ENCODE measurements around the gene PHACTR4. TPM values are rescaled to one million over a fixed set of nuclear protein-coding genes. Genes with fewer than 3 reads are reported as not detected.
"Not testable (repeated sequence)": the region's sequence is repeated elsewhere in the genome, so short reads cannot be mapped to it uniquely, and the experiment has no call there.

Gene PHACTR4
- total RNA-seq (2014; rRNA removed): 12.6 and 19.7 TPM in 2 replicates
- 17.8 TPM for polyA plus RNA-seq (2012)

DNA sequence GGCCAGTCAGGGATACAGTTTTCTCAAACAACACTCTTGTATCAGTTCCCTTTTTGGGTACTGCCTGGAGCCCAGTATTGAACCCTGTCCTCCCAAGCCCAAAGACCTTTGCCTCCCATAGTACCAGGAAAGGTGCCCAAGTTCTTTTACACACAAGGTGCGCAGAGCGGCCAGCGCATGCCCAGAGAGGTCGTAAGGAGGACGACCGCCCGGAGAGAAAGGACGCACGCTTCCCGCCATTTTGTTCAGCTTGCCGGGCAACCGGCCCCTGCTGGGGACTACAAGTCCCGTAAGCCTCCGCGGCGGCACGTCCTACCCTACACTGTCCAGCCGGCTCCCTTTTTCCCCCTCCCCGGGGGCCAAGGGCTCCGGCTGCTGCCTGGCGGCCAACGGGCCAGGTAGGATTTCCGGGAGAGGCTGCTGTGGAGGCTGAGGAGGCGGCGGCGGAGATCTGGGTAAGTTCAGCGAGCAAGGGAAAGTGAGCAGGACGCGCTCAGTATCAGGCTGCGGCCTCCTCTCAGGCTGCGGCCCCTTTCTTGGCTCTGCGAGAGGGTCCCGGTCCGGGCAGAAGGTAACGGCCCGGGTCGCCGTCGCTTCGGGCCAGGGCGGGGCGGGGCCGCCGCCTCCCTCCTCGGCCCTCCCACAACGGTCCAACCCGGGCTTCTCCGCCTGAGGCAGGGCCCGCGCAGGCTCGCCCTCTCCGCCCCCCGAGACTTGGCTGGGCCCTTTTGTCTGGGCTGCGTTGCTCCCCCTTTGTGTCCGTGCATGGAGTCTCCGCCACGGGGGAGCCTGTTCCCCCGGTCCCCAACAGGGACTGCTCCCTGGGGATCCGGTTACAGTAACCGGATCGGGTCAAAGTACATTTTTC lies at the start of gene PHACTR4:
Gene PHACTR4, plus strand, starts transcription at position 370 of the 868 bp plus-strand sequence. CDS start 37,708 bp downstream, outside the sequence.
- DNase-seq (ENCODE audit: low read depth): peak; percentile 92

DNA sequence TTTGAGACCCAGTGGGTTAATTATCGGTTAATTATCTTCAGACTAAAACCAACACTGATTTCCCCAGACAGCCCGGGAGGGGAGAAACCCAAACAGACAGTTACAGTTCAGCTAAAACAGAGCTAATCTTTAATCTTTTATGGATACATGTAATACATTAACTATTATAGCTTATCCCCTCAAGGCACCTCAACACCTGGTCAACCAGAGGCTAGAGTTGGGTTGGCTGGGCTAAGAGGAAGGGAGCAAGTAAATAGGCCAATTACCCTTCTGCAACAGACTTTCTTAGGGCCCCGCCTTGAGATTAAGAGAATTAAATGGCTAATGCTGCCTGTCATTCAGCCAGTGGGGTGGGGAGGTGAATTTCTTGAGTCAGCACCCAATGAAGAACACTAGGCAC lies 47.3 kb upstream of the PHACTR4 start:
- no peak for DNase-seq (ENCODE audit: low read depth)

DNA sequence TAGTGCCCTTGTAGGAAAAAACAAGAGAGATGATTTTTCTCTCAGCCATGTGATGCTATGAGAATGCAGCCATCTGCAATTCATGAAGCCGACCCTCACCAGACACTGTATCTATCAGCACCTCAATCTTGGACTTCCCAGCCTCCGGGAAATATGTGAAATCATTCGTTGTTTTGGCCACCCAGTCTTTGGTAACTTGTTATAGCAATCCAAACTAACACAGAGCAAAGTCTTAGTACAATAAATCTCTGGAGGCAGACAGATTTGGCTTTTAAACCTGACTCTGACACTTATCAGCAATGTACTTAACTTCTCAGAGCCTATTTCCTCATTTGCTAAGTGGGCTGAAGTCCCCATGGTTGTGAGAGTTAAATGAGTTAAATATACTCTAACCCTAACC lies 45.8 kb upstream of the PHACTR4 start:
- DNase-seq (ENCODE audit: low read depth): no peak

DNA sequence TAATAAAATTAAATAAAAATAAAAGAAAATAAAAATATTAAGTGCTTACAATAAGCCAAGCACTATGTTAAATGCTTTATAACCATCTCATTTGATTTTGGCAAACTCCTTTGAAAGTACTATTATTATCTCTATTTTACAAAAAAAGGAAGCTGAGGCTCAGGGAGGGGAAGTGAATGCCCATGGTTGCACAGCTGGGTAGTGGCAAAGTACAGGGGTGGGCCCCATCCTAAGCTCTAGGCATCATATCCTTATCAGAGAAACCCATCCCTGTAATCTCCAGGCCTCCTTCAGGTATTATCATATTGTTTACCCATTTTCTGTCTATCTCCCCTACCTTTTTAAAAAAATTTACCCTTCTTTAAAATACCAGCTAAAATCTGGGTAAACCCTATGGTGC lies 43.0 kb upstream of the PHACTR4 start:
- no peak for DNase-seq (ENCODE audit: low read depth)

DNA sequence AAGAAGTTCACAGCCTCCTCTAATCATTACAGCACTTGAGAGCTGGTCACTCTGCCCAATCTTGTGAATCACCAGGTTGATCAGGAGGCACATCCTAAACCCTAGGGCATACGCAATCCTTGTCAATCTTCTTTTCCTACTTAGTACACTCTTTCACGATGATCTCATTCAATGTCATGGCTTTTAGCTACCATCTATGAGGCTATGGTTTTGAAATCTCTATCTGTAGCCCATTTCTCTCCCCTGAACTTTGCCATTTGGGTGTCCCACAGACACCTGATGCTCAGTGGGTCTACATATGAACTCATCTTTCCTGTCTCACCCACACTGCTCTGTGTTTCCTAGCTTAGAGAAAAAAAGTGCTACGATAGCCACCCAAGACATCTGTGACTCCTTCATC lies 42.6 kb upstream of the PHACTR4 start:
- DNase-seq (ENCODE audit: low read depth): no peak

DNA sequence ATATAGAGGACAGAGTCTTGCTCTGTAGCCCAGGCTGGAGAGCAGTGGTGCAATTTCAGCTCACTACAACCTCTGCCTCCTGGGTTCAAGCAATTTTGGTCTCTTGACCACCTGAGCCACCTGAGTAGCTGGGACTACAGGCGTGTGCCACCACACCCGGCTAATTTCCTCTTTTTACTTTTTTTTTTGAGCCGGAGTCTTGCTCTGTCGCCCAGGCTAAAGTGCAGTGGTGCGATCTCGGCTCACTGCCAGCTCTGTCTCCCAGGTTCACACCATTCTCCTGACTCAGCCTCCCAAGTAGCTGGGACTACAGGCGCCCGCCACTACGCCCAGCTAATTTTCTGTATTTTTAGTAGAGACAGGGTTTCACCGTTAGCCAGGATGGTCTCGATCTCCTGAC lies 42.1 kb upstream of the PHACTR4 start:
- DNase-seq (ENCODE audit: low read depth): not testable (repeated sequence)

DNA sequence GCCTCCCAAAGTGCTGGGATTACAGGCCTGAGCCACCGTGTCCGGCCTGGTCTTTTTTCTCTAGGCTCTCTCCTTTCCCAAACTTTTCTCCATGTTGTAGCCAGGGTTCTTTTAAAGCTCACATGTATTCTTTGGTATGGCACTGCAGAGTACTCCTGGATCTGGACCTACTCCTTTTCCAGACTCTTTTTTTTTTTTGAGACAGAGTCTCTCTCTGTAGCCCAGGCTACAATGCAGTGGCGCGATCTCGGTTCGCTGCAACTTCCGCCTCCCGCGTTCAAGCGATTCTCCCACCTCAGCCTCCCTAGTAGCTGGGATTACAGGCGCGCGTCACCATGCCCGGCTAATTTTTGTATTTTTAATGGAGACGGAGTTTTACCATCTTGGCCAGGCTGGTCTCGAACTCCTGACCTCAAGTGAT lies 41.3 kb upstream of the PHACTR4 start:
- no peak for DNase-seq (ENCODE audit: low read depth)

DNA sequence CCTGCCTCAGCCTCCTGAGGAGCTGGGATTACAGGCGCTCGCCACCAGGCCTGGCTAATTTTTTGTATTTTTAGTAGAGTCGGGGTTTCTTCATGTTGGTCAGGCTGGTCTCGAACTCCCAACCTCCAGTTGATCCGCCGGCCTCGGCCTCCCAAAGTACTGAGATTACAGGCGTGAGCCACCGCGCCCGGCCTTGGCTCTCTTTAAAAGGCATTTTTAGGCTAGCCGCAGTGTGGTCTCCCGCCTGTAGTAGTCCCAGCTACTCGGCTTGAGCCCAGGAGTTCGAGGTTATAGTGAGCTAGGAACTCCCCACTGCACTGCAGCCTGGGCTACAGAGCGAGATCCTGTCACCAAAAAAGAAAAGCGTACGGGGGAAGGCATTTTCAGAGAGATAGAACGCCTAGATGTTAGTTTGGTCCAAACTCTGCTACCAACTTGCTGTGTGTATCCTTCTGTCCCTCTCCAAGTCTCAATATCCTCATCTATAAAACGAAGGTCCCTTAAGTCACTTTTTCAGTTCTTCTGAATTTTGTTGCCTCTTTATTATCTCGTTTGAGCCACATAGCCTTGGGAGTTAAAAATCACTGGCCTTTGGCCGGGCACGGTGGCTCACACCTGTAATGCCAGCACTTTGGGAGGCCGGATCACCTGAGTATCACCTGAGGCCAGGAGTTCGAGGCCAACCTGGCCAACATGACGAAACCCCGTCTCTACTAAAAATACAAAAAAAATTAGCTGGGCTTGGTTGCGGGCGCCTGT lies 40.0 kb upstream of the PHACTR4 start:
- DNase-seq (ENCODE audit: low read depth): peak; percentile 42

DNA sequence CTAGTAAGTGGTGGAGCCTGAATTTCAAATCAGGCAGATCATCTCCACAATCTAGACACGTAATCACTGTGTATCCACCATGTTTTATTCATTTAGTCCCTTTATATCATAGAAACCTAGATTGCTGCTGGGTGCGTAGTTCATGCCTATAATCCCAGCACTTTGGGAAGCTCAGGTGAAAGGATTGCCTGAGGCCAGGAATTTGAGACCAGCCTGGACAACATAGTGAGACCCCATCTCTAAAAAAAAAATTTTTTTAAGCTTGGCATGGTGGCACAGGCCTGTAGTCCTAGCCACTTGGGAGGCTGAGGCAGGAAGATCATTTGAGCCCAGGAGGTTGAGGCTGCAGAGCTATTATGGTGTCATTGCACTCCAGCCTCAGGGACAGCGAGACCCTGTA lies 30.6 kb upstream of the PHACTR4 start:
- no peak for DNase-seq (ENCODE audit: low read depth)

DNA sequence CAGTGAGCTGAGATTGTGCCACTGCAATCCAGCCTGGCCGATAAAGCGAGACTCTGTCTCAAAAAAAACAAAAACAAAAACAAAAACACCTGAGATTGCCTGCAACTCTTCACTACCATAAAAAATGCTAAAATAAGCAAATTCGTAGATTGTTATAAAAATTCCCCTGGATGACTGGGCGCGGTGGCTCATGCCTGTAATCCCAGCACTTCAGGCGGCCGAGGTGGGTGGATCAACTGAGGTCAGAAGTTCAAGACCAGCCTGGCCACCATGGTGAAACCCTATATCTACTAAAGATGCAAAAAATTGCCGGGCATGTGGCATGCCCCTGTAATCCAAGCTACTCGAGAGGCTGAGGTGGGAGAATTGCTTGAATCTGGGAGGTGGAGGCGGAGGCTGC lies 30.0 kb upstream of the PHACTR4 start:
- no peak for DNase-seq (ENCODE audit: low read depth)

DNA sequence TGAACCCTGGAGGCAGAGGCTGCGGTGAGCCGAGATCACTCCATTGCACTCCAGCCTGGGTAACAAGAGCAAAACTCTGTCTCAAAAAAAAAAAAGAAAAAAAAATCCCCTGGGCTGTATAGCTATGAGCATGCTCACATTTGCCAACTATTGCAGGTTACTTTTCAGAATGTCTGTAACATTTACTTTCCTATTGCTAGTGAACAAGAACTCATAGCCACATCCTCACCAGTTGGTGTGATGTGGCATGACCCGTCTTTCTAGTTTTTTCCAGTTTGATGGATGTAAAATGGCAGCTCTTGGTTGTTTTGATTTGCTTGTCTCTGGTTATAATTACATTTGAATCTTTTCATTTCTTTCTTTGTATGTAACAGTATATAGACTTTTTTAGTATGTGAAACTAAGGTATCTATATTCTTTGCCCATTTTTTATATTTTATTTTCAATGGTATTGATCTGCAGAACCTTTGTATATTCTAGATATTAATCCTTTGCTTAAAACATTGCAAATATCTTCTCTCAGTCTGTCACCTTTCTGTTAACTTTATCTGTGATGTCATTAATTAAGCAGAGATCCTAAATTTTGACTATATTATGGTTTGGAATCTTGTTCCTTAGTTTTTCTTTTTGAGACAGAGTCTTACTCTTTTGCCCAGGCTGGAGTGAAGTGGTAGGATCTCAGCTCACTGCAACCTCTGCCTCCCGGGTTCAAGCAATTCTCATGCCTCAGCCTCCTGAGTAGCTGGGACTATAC lies 29.1 kb upstream of the PHACTR4 start:
- no peak for DNase-seq (ENCODE audit: low read depth)

DNA sequence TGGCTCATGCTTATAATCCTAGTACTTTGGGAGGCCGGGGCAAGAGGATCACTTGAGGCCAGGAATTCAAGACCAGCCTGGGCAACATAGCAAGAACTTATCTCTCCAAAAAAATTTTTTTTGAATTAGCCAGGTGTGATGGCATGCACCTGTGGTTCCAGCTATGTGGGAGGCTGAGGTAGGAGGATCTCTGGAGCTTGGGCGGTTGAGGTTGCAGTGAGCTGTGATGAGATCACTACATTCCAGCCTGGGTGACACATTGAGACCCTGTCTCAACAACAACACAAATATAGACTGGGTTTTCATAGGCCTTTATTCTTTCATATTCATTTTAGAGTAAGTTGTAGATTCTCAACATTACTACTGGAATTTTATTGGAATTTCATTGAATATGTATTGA lies 27.9 kb upstream of the PHACTR4 start:
- DNase-seq (ENCODE audit: low read depth): no peak

DNA sequence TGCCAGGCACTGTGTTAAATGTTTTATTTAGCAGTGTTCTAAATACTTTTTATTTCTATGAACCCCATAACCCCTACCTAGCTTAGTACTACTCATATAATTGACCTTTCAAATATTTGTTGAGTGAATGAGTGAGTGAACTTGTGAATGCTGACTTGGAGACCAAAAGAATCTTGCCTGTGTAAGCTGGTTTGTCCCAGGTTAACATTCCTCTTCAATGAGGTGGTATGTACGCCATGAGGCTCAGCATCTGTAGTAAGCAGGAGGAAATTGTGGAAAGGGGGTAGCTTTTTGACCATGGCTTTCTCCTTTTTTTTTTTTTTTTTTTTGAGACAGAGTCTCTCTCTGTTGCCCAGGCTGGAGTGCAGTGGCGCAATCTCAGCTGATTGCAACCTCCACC lies 26.1 kb upstream of the PHACTR4 start:
- no peak for DNase-seq (ENCODE audit: low read depth)

DNA sequence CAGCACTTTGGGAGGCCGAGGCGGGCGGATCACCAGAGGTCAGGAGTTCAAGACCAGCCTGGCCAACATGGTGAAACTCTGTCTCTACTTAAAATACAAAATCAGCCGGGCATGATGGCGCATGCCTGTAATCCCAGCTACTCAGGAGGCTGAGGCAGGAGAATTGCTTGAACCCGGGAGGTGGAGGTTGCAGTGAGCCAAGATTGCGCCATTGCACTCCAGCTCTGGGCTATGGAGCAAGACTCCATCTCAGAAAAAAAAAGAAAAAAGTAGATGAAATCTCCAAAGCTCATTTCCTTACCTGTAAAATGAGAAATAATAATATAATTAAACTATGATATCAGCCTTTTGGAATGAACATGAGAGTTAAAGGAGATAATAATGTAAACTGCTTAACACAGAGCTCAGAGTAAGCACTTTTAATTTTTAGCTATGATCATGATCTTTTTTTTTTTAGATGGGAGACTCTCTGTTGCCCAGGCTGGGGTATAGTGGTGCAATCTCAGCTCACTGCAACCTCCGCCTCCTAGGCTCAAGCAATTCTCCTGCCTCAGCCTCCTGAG lies 16.2 kb upstream of the PHACTR4 start:
- not testable (repeated sequence) for DNase-seq (ENCODE audit: low read depth)

DNA sequence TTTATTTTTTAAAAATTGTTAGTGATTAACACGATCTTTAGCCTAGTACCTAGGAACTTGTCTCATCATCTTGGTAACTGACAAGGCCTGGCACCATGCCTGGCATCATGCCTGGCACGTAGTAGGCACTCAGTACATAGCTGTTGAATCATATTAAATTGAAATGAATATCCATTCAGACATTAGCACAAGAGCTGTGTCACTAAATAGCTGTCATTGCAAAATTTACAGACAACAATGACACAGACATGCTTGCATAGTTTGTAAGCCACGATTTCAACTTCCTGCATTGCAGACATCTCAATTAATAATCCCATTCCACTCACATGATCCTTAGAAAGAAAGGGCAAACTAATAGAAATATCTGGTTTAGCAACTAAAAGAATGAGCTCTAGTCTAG lies 15.4 kb upstream of the PHACTR4 start:
- DNase-seq (ENCODE audit: low read depth): peak; percentile 51

DNA sequence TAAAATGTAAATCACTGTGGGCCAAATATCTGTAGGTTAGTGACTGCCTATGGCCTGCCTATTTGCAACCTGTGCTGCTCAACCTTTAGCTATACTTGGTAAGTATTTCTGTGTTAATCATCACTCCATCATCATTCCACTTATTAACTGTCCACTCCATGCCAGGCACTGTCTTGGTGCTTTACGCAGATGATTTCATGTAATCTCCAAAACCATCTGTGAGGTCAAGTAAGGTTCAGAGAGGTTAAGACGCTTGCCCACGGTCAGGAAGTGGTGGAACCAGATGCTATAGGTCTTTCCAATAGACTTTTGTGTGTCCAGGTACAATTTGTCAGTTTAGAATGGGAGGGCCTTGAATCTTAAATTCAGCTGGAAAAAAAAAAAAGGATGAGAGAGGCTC lies 10.8 kb upstream of the PHACTR4 start:
- DNase-seq (ENCODE audit: low read depth): no peak

DNA sequence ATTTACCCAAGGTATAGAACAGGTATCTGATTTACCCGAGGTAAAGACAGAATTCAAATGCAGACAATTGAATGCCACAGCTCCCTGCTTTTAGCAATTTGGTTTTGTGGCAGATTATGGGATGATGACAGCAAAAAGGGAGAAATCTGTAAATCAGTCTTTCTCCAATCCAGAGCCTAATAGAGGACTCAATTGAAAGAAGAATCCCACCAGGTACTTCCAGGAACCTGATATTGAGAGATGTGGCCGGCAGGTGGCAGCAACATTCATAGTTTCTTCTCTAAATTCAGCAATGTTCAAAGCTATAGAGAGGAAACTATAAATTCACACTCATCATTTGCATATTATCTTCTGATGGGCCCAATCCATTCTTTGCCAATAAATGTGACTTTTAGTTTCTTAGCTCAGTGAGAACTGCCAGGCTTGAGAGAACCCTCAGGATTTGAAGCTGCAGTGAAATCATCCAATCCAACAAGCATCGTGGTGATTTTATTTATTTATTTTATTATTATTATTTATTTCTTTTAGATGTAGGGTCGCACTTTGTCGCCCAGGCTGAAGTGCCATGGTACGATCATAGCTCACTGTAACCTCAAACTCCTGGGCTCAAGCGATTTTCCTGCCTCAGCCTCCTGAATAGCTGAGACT lies 9.8 kb upstream of the PHACTR4 start:
- peak; percentile 50 for DNase-seq (ENCODE audit: low read depth)

DNA sequence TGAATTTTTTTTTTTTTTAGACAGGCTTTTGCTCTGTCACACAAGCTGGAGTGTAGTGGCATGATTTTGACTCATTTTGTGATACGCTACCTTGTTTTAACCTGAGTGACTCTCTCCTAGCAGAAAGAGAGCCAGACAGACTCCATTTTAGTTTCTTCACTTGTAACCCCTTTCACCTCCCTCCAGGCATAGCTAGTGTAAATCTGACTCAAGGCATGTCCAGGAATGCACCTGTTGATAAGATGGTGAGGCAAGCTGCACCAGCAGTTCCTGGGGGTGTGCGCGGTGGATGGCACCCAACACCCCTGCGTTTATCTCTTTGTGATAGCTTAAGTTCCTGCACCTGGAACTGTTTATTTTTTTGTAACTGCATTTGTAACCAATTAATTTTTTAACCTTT lies 4.7 kb upstream of the PHACTR4 start:
- no peak for DNase-seq (ENCODE audit: low read depth)

DNA sequence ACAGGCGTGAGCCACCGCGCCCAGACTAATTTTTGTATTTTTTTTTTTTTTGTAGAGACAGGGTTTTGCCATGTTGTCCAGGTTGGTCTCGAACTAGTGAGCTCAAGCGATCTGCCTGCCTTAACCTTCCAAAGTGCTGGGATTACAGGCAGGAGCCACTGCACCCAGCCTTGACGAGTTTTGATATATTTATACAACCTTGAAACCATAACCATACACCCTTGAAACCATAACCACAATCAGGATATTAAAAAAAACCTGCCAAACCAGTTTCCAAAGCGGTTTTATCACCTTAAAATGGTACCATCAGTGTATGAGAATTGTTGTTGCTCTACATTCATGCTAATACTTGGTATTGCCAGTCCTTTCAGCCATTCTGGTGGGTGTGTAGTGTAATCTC lies 3.7 kb upstream of the PHACTR4 start:
- no peak for DNase-seq (ENCODE audit: low read depth)

DNA sequence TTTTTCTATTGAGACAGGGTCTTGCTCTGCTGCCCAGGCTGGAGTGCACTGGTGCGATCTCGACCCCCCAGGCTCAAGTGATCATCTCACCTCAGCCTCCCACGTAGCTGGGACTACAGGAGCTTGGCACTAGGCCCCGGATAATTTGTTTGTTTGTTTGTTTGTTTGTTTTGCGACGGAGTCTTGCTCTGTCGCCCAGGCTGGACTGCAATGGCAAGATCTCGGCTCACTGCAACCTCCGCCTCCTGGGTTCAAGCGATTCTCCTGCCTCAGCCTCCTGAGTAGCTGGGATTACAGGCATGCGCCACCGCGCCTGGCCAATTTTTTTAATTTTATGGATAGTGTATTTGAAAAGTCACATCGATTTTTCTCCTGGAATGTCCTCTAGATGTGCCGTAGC lies 932 bp upstream of the PHACTR4 start:
- not testable (repeated sequence) for DNase-seq (ENCODE audit: low read depth)

All from LHCN-M2 (cell line).